Peyer's patch (tissue), 4 donors: ENCODE results near the gene RUFY4. TPM values are rescaled to one million over a fixed set of nuclear protein-coding genes. Genes with fewer than 3 reads are reported as not detected.
A peak's percentile ranks its signal among the peaks of the same experiment; 100 is the strongest.

Experiments
- DNase-seq, 3 donors: peaks; one replicate each; pipeline ENCODE4 v3.0.0-alpha.2; 2017 to 2019
- H3K27ac ChIP-seq, 4 donors: fragments of 200-600 bp; sonication (generic); one replicate each; pipeline ENCODE4 v1.5.1; 2016 to 2019
- H3K27me3 ChIP-seq, 2 donors: fragments of 200-600 bp; sonication (generic); one replicate each; pipeline ENCODE4 v1.5.1; 2019
- H3K36me3 ChIP-seq, 3 donors: fragments of 200-600 bp; sonication (generic); one replicate each; pipeline ENCODE4 v1.5.1; 2016 to 2019
- H3K4me1 ChIP-seq, 4 donors: fragments of 200-600 bp; sonication (generic); one replicate each; pipeline ENCODE4 v1.5.1; 2016 to 2019
- H3K4me3 ChIP-seq, 4 donors: fragments of 200-600 bp; sonication (generic); 1 replicate in 3 of 4; 2 replicates in 1 of 4; pipeline ENCODE4 v1.5.1; 2016 to 2019; ENCODE audit warnings: mild to moderate bottlenecking in 1 of 4
- H3K9me3 ChIP-seq, 4 donors: fragments of 200-600 bp; sonication (generic); one replicate each; pipeline ENCODE4 v1.5.1; 2016 to 2019; ENCODE audit warnings: mild to moderate bottlenecking in 1 of 4
- CTCF ChIP-seq, 6 experiments: fragments of 450-650 bp in 4 of 6; fragments of 200-600 bp in 2 of 6; sonication (generic) in 1 of 6; IDR thresholded peaks; one replicate each; pipeline ENCODE4 v1.5.1; 2017 to 2019; ENCODE audit warnings: antibody characterized with exemption in 6 of 6, mild to moderate bottlenecking in 3 of 6, moderate library complexity in 1 of 6
- POLR2A ChIP-seq, 2 donors: fragments of 450-650 bp; IDR thresholded peaks; one replicate each; pipeline ENCODE4 v1.5.1; 2017; ENCODE audit warnings: antibody characterized with exemption in 2 of 2, mild to moderate bottlenecking in 2 of 2, moderate library complexity in 2 of 2
- total RNA-seq, 4 donors: library from RNA; depleted of rRNA; stranded (reverse); fragments of >200 nt; gene quantifications; one replicate each; pipeline ENCODE4 v1.1.0, GENCODE V29; 2016

RUFY4 gene
- total RNA-seq, 4 donors from 2014 or later, result 0.27 to 5.0 TPM; not detected in 2

- Histone ChIP-seq H3K27me3 (no peaks in the 10 kb centered on the region), H3K4me1 (no peaks in the 10 kb centered on the region), H3K27ac (peak overlapping the region in 1 of 4 donors; percentile 28), H3K9me3 (no peaks in the 10 kb centered on the region), H3K4me3 (no peak overlapping the region), H3K36me3 (no peaks in the 10 kb centered on the region)
- TF ChIP-seq POLR2A (IDR thresholded peaks at IDR 0.05) (no peak), CTCF (IDR thresholded peaks at IDR 0.05) (no peak)
- peak in 1 of 3 donors; percentile 40 for DNase-seq
Measured at GRCh38 chr2:218046238-218046637, 22.8 kb upstream of the RUFY4 start.

- no peak overlapping the region for H3K4me3 ChIP-seq
- no peaks in the 10 kb centered on the region for H3K36me3 ChIP-seq
- no peaks in the 10 kb centered on the region for H3K27me3 ChIP-seq
- no peak overlapping the region for H3K27ac ChIP-seq
- H3K4me1 ChIP-seq, result no peaks in the 10 kb centered on the region
- TF ChIP-seq CTCF (IDR thresholded peaks at IDR 0.05) (no peak), POLR2A (IDR thresholded peaks at IDR 0.05) (no peak)
- no peaks in the 10 kb centered on the region for H3K9me3 ChIP-seq
- DNase-seq, result no peak
Measured at GRCh38 chr2:218047536-218048225, 21.4 kb upstream of the RUFY4 start.

- TF ChIP-seq POLR2A (IDR thresholded peaks at IDR 0.05), result no peak
- no peaks in the 10 kb centered on the region for H3K4me1 ChIP-seq
- DNase-seq, result no peak
- no peaks in the 10 kb centered on the region for H3K36me3 ChIP-seq
- no peak overlapping the region for H3K27ac ChIP-seq
- H3K4me3 ChIP-seq, result no peak overlapping the region
- H3K9me3 ChIP-seq, result no peaks in the 10 kb centered on the region
- no peaks in the 10 kb centered on the region for H3K27me3 ChIP-seq
Measured at GRCh38 chr2:218051903-218052302, 17.1 kb upstream of the RUFY4 start.

GRCh38 chr2:218059289-218059688, 9.8 kb upstream of the RUFY4 start:
- Histone ChIP-seq H3K9me3 (no peaks in the 10 kb centered on the region), H3K27ac (no peak overlapping the region), H3K27me3 (no peaks in the 10 kb centered on the region), H3K4me3 (no peak overlapping the region), H3K4me1 (no peaks in the 10 kb centered on the region), H3K36me3 (no peaks in the 10 kb centered on the region)
- DNase-seq, result no peak
- no peak for TF ChIP-seq CTCF (IDR thresholded peaks at IDR 0.05)
- TF ChIP-seq POLR2A (IDR thresholded peaks at IDR 0.05), result no peak

GRCh38 chr2:218060118-218060517, 8.9 kb upstream of the RUFY4 start:
- Histone ChIP-seq H3K4me3 (no peak overlapping the region), H3K27me3 (no peaks in the 10 kb centered on the region), H3K27ac (no peak overlapping the region), H3K9me3 (no peaks in the 10 kb centered on the region), H3K36me3 (no peaks in the 10 kb centered on the region), H3K4me1 (no peaks in the 10 kb centered on the region)
- TF ChIP-seq CTCF (IDR thresholded peaks at IDR 0.05) (no peak), POLR2A (IDR thresholded peaks at IDR 0.05) (no peak)
- peak in 1 of 3 donors; percentile 17 for DNase-seq

- no peak overlapping the region for H3K4me3 ChIP-seq
- TF ChIP-seq CTCF (IDR thresholded peaks at IDR 0.05) (no peak), POLR2A (IDR thresholded peaks at IDR 0.05) (no peak)
Measured at GRCh38 chr2:218060950-218061660, 7.9 kb upstream of the RUFY4 start.

More at GRCh38 chr2:218060950-218061660, 7.9 kb upstream of the RUFY4 start:
- H3K9me3 ChIP-seq, result no peaks in the 10 kb centered on the region
- H3K27me3 ChIP-seq, result no peaks in the 10 kb centered on the region
- H3K27ac ChIP-seq, result no peak overlapping the region
- no peaks in the 10 kb centered on the region for H3K4me1 ChIP-seq
- H3K36me3 ChIP-seq, result no peaks in the 10 kb centered on the region
- no peak for DNase-seq
